OCI-LY7 (cell line): ENCODE results near the gene F2RL2.

Source experiments
- EZH2phosphoT487 ChIP-seq: fragments of 200-600 bp; sonication (generic); IDR thresholded peaks from 2 replicates; pipeline ENCODE4 v1.6.1; 2018; ENCODE audit warnings: low read depth, borderline replicate concordance, mild to moderate bottlenecking, mixed run types, antibody characterized with exemption, low read length, moderate library complexity, mixed read lengths
- TF ChIP-seq, protein P1 (sequence below): fragments of 200-600 bp; sonication (generic); conservative IDR thresholded peaks from 2 replicates; pipeline ENCODE4 v1.5.1; 2014; ENCODE audit warnings: mild to moderate bottlenecking, antibody characterized with exemption, low read length, moderate library complexity, mixed read lengths

DNA sequence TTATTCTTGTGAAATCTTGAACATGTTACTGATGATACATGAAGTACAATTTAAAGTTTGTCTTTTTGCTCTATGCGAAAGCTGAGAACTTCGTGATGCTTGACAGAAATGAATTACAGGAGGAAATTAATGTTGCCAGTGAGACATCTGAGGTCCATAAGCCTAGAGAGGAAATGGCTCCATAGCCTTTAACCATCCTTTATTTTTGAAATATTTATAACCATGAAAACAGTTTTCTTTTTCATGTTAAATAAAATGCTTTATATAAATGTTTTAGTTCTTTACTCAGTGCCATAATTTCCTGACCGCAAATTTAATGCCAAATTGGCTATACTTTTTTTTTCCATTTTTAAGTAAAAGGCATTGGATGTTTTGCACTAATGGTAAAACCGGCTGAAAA lies 29.1 kb downstream of the F2RL2 start:
- TF ChIP-seq, protein P1, sequence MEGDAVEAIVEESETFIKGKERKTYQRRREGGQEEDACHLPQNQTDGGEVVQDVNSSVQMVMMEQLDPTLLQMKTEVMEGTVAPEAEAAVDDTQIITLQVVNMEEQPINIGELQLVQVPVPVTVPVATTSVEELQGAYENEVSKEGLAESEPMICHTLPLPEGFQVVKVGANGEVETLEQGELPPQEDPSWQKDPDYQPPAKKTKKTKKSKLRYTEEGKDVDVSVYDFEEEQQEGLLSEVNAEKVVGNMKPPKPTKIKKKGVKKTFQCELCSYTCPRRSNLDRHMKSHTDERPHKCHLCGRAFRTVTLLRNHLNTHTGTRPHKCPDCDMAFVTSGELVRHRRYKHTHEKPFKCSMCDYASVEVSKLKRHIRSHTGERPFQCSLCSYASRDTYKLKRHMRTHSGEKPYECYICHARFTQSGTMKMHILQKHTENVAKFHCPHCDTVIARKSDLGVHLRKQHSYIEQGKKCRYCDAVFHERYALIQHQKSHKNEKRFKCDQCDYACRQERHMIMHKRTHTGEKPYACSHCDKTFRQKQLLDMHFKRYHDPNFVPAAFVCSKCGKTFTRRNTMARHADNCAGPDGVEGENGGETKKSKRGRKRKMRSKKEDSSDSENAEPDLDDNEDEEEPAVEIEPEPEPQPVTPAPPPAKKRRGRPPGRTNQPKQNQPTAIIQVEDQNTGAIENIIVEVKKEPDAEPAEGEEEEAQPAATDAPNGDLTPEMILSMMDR: no peak
- TF ChIP-seq EZH2phosphoT487: no peak
